ENCODE results near the gene TAF4. TPM values are rescaled to one million over a fixed set of nuclear protein-coding genes. Genes with fewer than 3 reads are reported as not detected.

The TAF4 gene
- total and polyA plus RNA-seq, 2 of the 13 experiments (the other 11 are each of a cell fraction or from before 2014, with no cell fraction given): 5.9 to 12.0 TPM

GRCh38 chr20:62062661-62063314 is 2.9 kb downstream of the TAF4 start:
- FAIRE-seq (no peak), DNase-seq (ENCODE audit: low spot score) (no peak), ATAC-seq (no peak)
- H3K27me3 ChIP-seq (ENCODE audit: control insufficient read depth in 1 of 2, insufficient read depth in 2 of 2, low read length in 2 of 2): no peaks in the 10 kb centered on the region
- H3K9ac ChIP-seq (ENCODE audit: insufficient read depth, low read depth, low read length): peak overlapping the region; percentile 29; the same call in 1 of the 2 replicates
- ChIA-PET POLR2A (interaction anchor here (1.6 to 1.7 kb wide), 2 partner anchors 20 to 59 kb away, joined by 5 to 6 read pairs; partner anchors contain the start of gene LSM14B), CTCF (ENCODE audit: low intra/inter-chr PET ratio, low total read pairs) (no interaction called here)
- no peak overlapping the region for H3K27ac ChIP-seq (ENCODE audit: extremely low read length, insufficient read depth, low read length)
- H3K4me2 ChIP-seq (ENCODE audit: low read depth, low read length): peak overlapping the region; percentile 75
- TSS peak; percentile 57 for BruUV-seq (replicated peaks)
- H3K4me1 ChIP-seq (ENCODE audit: insufficient read depth, low read length): peaks cover 43% of the 10 kb centered on the region
- peak overlapping the region; percentile 2 to 79 (median 67); a peak in 4 of 6 replicates for H3K4me3 ChIP-seq (replicated peaks in 1 of 3; ENCODE audit: insufficient read depth in 1 of 3, low read depth in 2 of 3, low read length in 3 of 3)
- 81% methylated on average over 12 of the region's 12 CpGs for WGBS (ENCODE audit: low lambda C conversion rate)
- peaks cover 56% of the 10 kb centered on the region for H4K20me1 ChIP-seq (ENCODE audit: insufficient read depth, low read length)
- intact Hi-C loops (cut with micrococcal nuclease; ENCODE audit: unreplicated experiment) (loop anchor here (2.0 kb wide), 1 partner anchor 20 kb away; no protein-coding TSS in a partner anchor), in situ Hi-C loops (cut with HindIII; ENCODE audit: extremely low pct_ligation_motif_present, low pct_unique_long_range_greater_than_20kb) (loop anchor here (5.0 kb wide), 1 partner anchor 50 kb away; no protein-coding TSS in a partner anchor)
- no peak overlapping the region for H2AFZ ChIP-seq (ENCODE audit: low read length)
- no peaks in the 10 kb centered on the region for H3K9me3 ChIP-seq (ENCODE audit: low read length)
- H3K36me3 ChIP-seq (replicated peaks in 1 of 2; ENCODE audit: control insufficient read depth in 1 of 2, insufficient read depth in 2 of 2, low read length in 2 of 2): peaks cover 2 to 32% of the 10 kb centered on the region in 2 experiments; a peak in 4 of 5 replicates
- peaks cover 59% of the 10 kb centered on the region for H3K79me2 ChIP-seq (ENCODE audit: insufficient read depth, low read length)
- TF ChIP-seq ZNF850 (CRISPR knock-in tag; conservative IDR thresholded peaks at IDR 0.05) (0 out of 2 replicates have a peak, but pooled peaks have one; percentile 38), ZNF263 (CRISPR knock-in tag; IDR thresholded peaks at IDR 0.05) (peak; percentile 63), SALL1 (CRISPR knock-in tag; IDR thresholded peaks at IDR 0.05) (peak; percentile 0; the same call in 1 of the 2 replicates), CENPX (CRISPR knock-in tag; IDR thresholded peaks at IDR 0.05) (no peak), ZNF563 (CRISPR knock-in tag; IDR thresholded peaks at IDR 0.05) (peak; percentile 58; the same call in 1 of the 2 replicates), ZNF446 (CRISPR knock-in tag; IDR thresholded peaks at IDR 0.05) (0 out of 2 replicates have a peak, but pooled peaks have one; percentile 33), ZBTB40 (IDR thresholded peaks at IDR 0.05) (no peak), ZBTB40 (CRISPR knock-in tag; IDR thresholded peaks at IDR 0.05) (no peak), RARG (CRISPR knock-in tag; IDR thresholded peaks at IDR 0.05; ENCODE audit: low read depth) (no peak), FOXO4 (CRISPR knock-in tag; conservative IDR thresholded peaks at IDR 0.05) (0 out of 2 replicates have a peak, but pooled peaks have one; percentile 67), PHF21A (CRISPR knock-in tag; IDR thresholded peaks at IDR 0.05) (no peak)

All from HepG2 (cell line).